GM21529 (cell line): Measurements from ENCODE around the gene JHY.

Source experiments
- ATAC-seq: cut with Tn5 transposase; IDR thresholded peaks from one replicate; pipeline ENCODE4 v1.9.1; 2021; ENCODE audit not compliant: unreplicated experiment

JHY gene

GRCh38 chr11:122871302-122871701, 11.3 kb upstream of the JHY start:
- no peak for ATAC-seq

- no peak for ATAC-seq
These were observed 10.5 kb upstream of the JHY start for GRCh38 chr11:122872046-122872445.

DNA sequence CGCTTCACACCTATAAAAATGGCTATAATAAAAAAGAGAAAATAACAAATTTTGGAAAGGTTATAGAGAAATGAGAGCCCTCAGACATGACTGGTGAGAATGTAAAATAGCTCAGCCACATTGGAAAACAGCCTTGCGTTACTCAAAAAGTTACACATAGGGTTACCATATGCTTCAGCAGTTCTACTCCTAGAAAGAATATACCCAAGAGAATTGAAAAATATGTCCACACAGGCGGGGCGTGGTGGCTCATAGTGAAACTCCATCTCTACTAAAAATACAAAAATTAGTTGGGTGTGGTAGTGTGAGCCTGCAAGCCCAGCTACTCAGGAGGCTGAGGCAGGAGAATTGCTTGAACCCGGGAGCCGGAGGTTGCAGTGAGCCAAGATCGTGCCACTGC, 7.6 kb upstream of the JHY start:
- peak; percentile 87 for ATAC-seq

- no peak for ATAC-seq
These were observed 4.8 kb upstream of the JHY start for GRCh38 chr11:122877732-122878131.

DNA sequence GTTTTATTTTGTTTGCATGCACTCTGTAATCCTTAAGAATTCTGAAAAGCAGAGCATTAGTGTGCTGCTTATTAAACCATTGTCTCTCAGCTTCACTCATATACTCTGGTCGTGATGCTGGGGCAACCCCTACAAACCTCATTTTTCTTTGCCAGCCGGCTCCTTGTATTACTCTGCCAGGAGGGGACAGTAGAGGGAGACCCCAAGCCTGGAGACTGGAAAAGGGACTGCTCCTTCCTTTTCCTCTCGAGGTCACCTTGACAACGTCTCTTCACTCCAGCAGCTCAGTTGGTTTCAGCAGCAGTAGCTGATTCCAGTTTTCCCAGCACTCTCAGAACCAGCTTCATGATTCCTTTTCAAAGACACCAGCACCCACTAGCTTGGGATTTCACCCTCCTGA, 2.8 kb upstream of the JHY start:
- no peak for ATAC-seq

GRCh38 chr11:122882857-122883645, 492 bp downstream of the JHY start:
- peak; percentile 60 for ATAC-seq

- ATAC-seq: no peak
These were observed 1.1 kb downstream of the JHY start for GRCh38 chr11:122883646-122883979.

- no peak for ATAC-seq
These were observed 5.6 kb downstream of the JHY start for GRCh38 chr11:122888162-122888561.

- no peak for ATAC-seq
These were observed 10.6 kb downstream of the JHY start for GRCh38 chr11:122893131-122893530.

- no peak for ATAC-seq
These were observed 13.0 kb downstream of the JHY start for GRCh38 chr11:122895563-122895962.

GRCh38 chr11:122897606-122898210, 15.1 kb downstream of the JHY start:
- no peak for ATAC-seq

GRCh38 chr11:122898799-122899198, 16.2 kb downstream of the JHY start:
- no peak for ATAC-seq

DNA sequence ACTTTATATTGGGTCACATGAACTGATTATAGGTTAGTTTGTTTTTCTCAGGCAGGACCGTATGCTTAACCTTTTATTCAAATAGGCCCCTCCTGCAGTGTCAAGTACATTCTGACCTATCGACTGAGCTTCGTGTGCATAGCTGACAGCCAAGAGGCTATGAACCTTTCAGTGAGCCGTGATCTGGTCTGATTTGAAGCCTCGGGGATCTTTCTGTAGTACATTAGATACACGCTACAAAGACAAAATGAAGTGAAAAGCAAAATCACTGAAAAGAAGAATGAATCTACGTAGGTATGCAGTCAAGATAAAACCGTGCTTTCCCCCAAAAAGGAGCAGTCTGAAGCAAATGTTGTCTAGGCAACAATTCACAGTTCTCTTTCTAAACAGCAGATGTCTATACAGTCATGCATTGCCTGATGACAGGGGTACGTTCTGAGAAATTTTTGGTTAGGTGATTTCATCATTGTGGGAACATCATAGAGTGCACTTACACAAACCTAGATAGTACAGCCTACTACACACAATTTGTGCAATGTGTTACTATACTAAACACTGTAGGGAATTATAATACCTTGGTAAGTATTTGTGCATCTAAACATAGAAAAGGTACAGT, 18.1 kb downstream of the JHY start:
- no peak for ATAC-seq

- no peak for ATAC-seq
These were observed 20.4 kb downstream of the JHY start for GRCh38 chr11:122902951-122903350.

DNA sequence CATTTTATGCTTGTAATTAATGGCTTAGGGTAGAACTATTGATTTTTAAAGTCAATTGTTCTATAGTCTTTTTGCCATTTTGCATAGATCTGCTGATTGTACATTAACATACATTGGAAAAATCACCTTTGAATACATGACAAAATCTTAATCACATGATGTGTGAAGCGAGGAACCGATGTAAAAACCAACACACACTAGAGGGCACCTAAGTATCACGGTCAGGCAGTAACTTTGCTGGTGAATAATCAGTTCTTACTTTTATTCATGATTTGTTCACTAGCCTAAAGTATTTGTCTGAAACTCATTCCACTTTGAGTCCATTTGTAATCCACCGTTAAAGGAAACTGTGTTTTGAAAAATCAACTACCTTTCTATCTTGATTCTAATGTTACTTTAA, 28.2 kb downstream of the JHY start:
- ATAC-seq: no peak

- ATAC-seq: no peak
These were observed 34.8 kb downstream of the JHY start for GRCh38 chr11:122917311-122917710.

DNA sequence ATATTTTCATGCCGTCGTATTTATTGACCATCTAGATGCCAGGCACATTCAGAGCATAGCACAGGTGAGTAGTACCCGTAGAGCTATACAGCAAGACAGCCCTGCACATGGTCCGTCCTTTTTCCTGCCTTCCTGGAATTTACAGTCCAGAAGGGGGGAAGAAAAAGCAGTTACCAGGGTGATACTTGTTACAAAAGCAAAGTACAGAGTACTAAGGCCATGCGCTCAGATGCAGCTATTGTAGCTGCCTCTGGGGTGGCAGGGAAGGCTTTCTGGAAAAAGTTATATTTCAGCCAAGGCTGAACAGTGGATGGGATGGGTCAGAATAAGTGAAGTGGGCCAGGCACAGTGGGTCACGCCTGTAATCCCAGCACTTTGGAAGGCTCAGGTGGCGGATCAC, 36.2 kb downstream of the JHY start:
- no peak for ATAC-seq

- ATAC-seq: no peak
These were observed 38.0 kb downstream of the JHY start for GRCh38 chr11:122920579-122920978.

DNA sequence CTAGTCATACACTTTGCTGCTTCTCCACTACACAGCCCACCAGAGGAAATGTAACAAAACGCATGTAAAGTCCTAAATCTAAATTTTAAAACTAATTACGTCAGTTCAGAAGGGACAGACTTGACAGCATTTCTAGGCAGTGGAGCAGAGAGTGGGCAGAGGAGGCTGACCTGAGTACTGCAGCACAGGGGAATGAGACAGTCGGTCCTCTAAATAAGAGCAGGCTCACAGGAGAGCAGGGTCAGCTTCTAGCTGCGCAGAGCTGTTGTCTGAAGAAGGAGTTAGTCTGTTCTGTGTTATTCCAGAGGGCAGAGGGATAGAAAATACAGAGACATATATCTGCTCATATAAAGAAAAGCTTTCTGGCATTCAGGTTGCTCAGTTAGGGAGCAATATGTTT, 40.3 kb downstream of the JHY start:
- no peak for ATAC-seq

- no peak for ATAC-seq
These were observed 40.7 kb downstream of the JHY start for GRCh38 chr11:122923302-122923701.

GRCh38 chr11:122931510-122931909, 49.0 kb downstream of the JHY start:
- no peak for ATAC-seq

- no peak for ATAC-seq
These were observed 50.9 kb downstream of the JHY start for GRCh38 chr11:122933416-122933815.
